Gastrocnemius medialis (tissue), 4 donors: ENCODE results near the gene COPS3. TPM values are rescaled to one million over a fixed set of nuclear protein-coding genes. Genes with fewer than 3 reads are reported as not detected.

Experiments used
- ATAC-seq, 2 donors: fragments of 150-250 bp; one replicate each; pipeline ENCODE4 v1.9.1; 2016
- DNase-seq, 2 donors: peaks; one replicate each; pipeline ENCODE4 v3.0.0-alpha.2; 2019
- H3K27ac ChIP-seq, 4 donors: fragments of 200-600 bp; sonication (generic); 1 replicate in 1 of 4; 2 replicates in 3 of 4; pipeline ENCODE4 v1.5.1; 2016 to 2018; ENCODE audit warnings: mild to moderate bottlenecking in 2 of 4, moderate library complexity in 1 of 4
- H3K27me3 ChIP-seq, 3 donors: fragments of 200-600 bp; sonication (generic) in 2 of 3; 1 replicate in 1 of 3; 2 replicates in 2 of 3; pipeline versions ENCODE4 v1.5.1 to v1.6.0; 2016 to 2019; ENCODE audit warnings: mild to moderate bottlenecking in 1 of 3, moderate library complexity in 1 of 3
- H3K36me3 ChIP-seq, 2 donors: fragments of 200-600 bp; sonication (generic) in 1 of 2; one replicate each; pipeline ENCODE4 v1.5.1; 2017 to 2018
- H3K4me1 ChIP-seq, 2 donors: fragments of 200-600 bp; sonication (generic) in 1 of 2; one replicate each; pipeline ENCODE4 v1.5.1; 2016 to 2017; ENCODE audit warnings: mild to moderate bottlenecking in 2 of 2
- H3K4me3 ChIP-seq, 4 donors: fragments of 200-600 bp; sonication (generic) in 3 of 4; 1 replicate in 1 of 4; 2 replicates in 3 of 4; pipeline ENCODE4 v1.5.1; 2016 to 2019; ENCODE audit warnings: mild to moderate bottlenecking in 2 of 4
- H3K9me3 ChIP-seq, 3 donors: fragments of 200-600 bp; sonication (generic) in 2 of 3; 1 replicate in 1 of 3; 2 replicates in 2 of 3; pipeline ENCODE4 v1.5.1; 2016 to 2019
- CTCF ChIP-seq, 5 experiments: fragments of 450-650 bp in 3 of 5; fragments of 200-600 bp in 2 of 5; sonication (generic) in 2 of 5; IDR thresholded peaks in 4 of 5; conservative IDR thresholded peaks in 1 of 5; 1 replicate in 4 of 5; 2 replicates in 1 of 5; pipeline ENCODE4 v1.5.1; 2016 to 2019; ENCODE audit warnings: antibody characterized with exemption in 5 of 5, mild to moderate bottlenecking in 3 of 5, moderate library complexity in 3 of 5
- POLR2A ChIP-seq, 2 donors: fragments of 450-650 bp; IDR thresholded peaks; one replicate each; pipeline ENCODE4 v1.6.1; 2017; ENCODE audit warnings: antibody characterized with exemption in 2 of 2, mild to moderate bottlenecking in 2 of 2, moderate library complexity in 2 of 2
- in situ Hi-C, 4 donors: fragments of 200-750 bp; cut with MboI; loops; one replicate each; pipeline versions ENCODE4 v1.15.0 to v1.8.0; 2017; ENCODE audit warnings: low sequenced_read_pairs in 4 of 4
- intact Hi-C: fragments of 100-400 bp; cut with DNase I; formaldehyde crosslinking; loops from one replicate; pipeline ENCODE4 v1.15.1; 2023; ENCODE audit warnings: low total_unique reads
- total RNA-seq, 4 donors: library from RNA; depleted of rRNA; stranded (reverse); fragments of >200 nt; gene quantifications; one replicate each; pipeline versions ENCODE4 v1.1.0 to v1.2.3, GENCODE V29; 2016

Gene COPS3
- total RNA-seq, 4 donors from 2014 or later = 145 to 249 (median 175) TPM

- no peaks in the 10 kb centered on the region for H3K9me3 ChIP-seq
- TF ChIP-seq CTCF (IDR thresholded peaks at IDR 0.05 in 4 of 5, conservative IDR thresholded peaks at IDR 0.05 in 1 of 5) (no peak), POLR2A (IDR thresholded peaks at IDR 0.05) (peak; percentile 18 to 24)
- H3K4me1 ChIP-seq = peaks cover 12 to 25% of the 10 kb centered on the region in 2 donors
- H3K4me3 ChIP-seq = peak overlapping the region in 3 of 4 donors; percentile 14 to 83 (median 24)
- DNase-seq (no peak), ATAC-seq (peak; percentile 2 to 10)
- no peaks in the 10 kb centered on the region for H3K36me3 ChIP-seq
- H3K27ac ChIP-seq = peak overlapping the region; percentile 92 to 97 (median 96)
- H3K27me3 ChIP-seq = no peaks in the 10 kb centered on the region
- in situ Hi-C loops = no loop called here
- intact Hi-C loops = loop anchor here (1.0 kb wide), 1 partner anchor 29 kb away; no protein-coding TSS in a partner anchor
Measured at GRCh38 chr17:17206913-17207335, 74.1 kb downstream of the COPS3 start.

GRCh38 chr17:17206124-17206912 lies 74.7 kb downstream of the COPS3 start, which contains the start of gene PLD6:
TSS of gene PLD6 (minus strand) at chr17:17206333. CDS start at chr17:17206286, 47 bp downstream.
- Histone ChIP-seq H3K9me3 (no peaks in the 10 kb centered on the region), H3K27me3 (no peaks in the 10 kb centered on the region), H3K27ac (peak within 1 kb of the TSS; percentile 92 to 97 (median 96)), H3K4me1 (peaks cover 12 to 25% of the 10 kb centered on the region in 2 donors), H3K4me3 (peak within 1 kb of the TSS; percentile 64 to 83 (median 66)), H3K36me3 (no peaks in the 10 kb centered on the region)
- ATAC-seq (peak; percentile 63 to 72), DNase-seq (peak; percentile 65 to 85)
- intact Hi-C loops (loop anchor here (1.0 kb wide), 1 partner anchor 30 kb away; no protein-coding TSS in a partner anchor), in situ Hi-C loops (no loop called here)
- TF ChIP-seq CTCF (IDR thresholded peaks at IDR 0.05 in 4 of 5, conservative IDR thresholded peaks at IDR 0.05 in 1 of 5) (peak in 1 of 5 experiments; percentile 25), POLR2A (IDR thresholded peaks at IDR 0.05) (peak; percentile 47 to 63)

- H3K36me3 ChIP-seq = no peaks in the 10 kb centered on the region
- no peaks in the 10 kb centered on the region for H3K9me3 ChIP-seq
- no peaks in the 10 kb centered on the region for H3K27me3 ChIP-seq
- H3K4me1 ChIP-seq = peaks cover 12 to 25% of the 10 kb centered on the region in 2 donors
- ATAC-seq (peak; percentile 9 to 30), DNase-seq (peak; percentile 43 to 74)
- TF ChIP-seq POLR2A (IDR thresholded peaks at IDR 0.05) (no peak), CTCF (IDR thresholded peaks at IDR 0.05 in 4 of 5, conservative IDR thresholded peaks at IDR 0.05 in 1 of 5) (no peak)
- in situ Hi-C loops = no loop called here
- intact Hi-C loops = loop anchor here (1.0 kb wide), 1 partner anchor 31 kb away; no protein-coding TSS in a partner anchor
- peak overlapping the region; percentile 64 to 83 (median 66) for H3K4me3 ChIP-seq
- peak overlapping the region; percentile 92 to 97 (median 96) for H3K27ac ChIP-seq
Measured at GRCh38 chr17:17205368-17206123, 75.5 kb downstream of the COPS3 start.

GRCh38 chr17:17204635-17205231 lies 76.3 kb downstream of the COPS3 start:
- in situ Hi-C loops (no loop called here), intact Hi-C loops (no loop called here)
- peak overlapping the region; percentile 92 to 97 (median 96) for H3K27ac ChIP-seq
- peak overlapping the region; percentile 64 to 83 (median 66) for H3K4me3 ChIP-seq
- TF ChIP-seq CTCF (IDR thresholded peaks at IDR 0.05 in 4 of 5, conservative IDR thresholded peaks at IDR 0.05 in 1 of 5) (no peak), POLR2A (IDR thresholded peaks at IDR 0.05) (no peak)
- ATAC-seq (no peak), DNase-seq (no peak)
- H3K36me3 ChIP-seq = no peaks in the 10 kb centered on the region
- H3K27me3 ChIP-seq = no peaks in the 10 kb centered on the region
- no peaks in the 10 kb centered on the region for H3K9me3 ChIP-seq
- peaks cover 12 to 25% of the 10 kb centered on the region in 2 donors for H3K4me1 ChIP-seq
